Aorta (tissue), 5 donors: Measurements from ENCODE around the gene FBXL4. TPM values are rescaled to one million over a fixed set of nuclear protein-coding genes. Genes with fewer than 3 reads are reported as not detected.
"Not testable (repeated sequence)": the region's sequence is repeated elsewhere in the genome, so short reads cannot be mapped to it uniquely, and the experiment has no call there.

ENCODE experiments used
- ATAC-seq: fragments of 200-7000 bp; cut with Tn5 transposase; one replicate; pipeline ENCODE4 v1.9.1; 2022; ENCODE audit warnings: moderate library complexity; ENCODE audit not compliant: low FRiP score
- DNase-seq, 2 donors: peaks; one replicate each; pipeline ENCODE4 v3.0.0-alpha.2; 2020
- H3K27ac ChIP-seq, 2 donors: one replicate each; pipeline ENCODE4 v1.5.1; 2013; ENCODE audit warnings: low read length in 2 of 2, mild to moderate bottlenecking in 2 of 2, moderate library complexity in 2 of 2, control low read depth in 1 of 2, inconsistent platforms in 1 of 2, low read depth in 1 of 2
- H3K27me3 ChIP-seq, 2 donors: one replicate each; pipeline ENCODE4 v1.6.1; 2013; ENCODE audit warnings: control low read depth in 1 of 2, low read length in 1 of 2, mild to moderate bottlenecking in 1 of 2, moderate library complexity in 1 of 2; ENCODE audit not compliant: insufficient read depth in 2 of 2, control insufficient read depth in 1 of 2
- H3K36me3 ChIP-seq, 2 donors: one replicate each; pipeline ENCODE4 v1.6.1; 2013; ENCODE audit warnings: control low read depth in 1 of 2, low read length in 1 of 2, mild to moderate bottlenecking in 1 of 2; ENCODE audit not compliant: insufficient read depth in 2 of 2, control insufficient read depth in 1 of 2
- H3K4me1 ChIP-seq, 2 donors: one replicate each; pipeline ENCODE4 v1.6.1; 2013; ENCODE audit warnings: low read length in 2 of 2, control low read depth in 1 of 2, mild to moderate bottlenecking in 1 of 2, moderate library complexity in 1 of 2; ENCODE audit not compliant: insufficient read depth in 2 of 2, control insufficient read depth in 1 of 2
- H3K4me3 ChIP-seq, 2 donors: one replicate each; pipeline ENCODE4 v1.5.1; 2013; ENCODE audit warnings: low read length in 2 of 2, control low read depth in 1 of 2, mild to moderate bottlenecking in 1 of 2
- H3K9me3 ChIP-seq: one replicate; pipeline ENCODE4 v1.6.1; 2013; ENCODE audit warnings: mild to moderate bottlenecking, low read length; ENCODE audit not compliant: control insufficient read depth
- WGBS, 2 donors: extraction: QIAGEN DNeasy Blood & Tissue Kit; methylation state at CpG; one replicate each; pipeline ENCODE4 v1.1.7; 2013; 5-methylcytosine and 5-hydroxymethylcytosine counted together
- intact Hi-C, 2 donors: fragments of 100-400 bp; cut with DNase I; formaldehyde crosslinking; loops; one replicate each; pipeline versions ENCODE4 v1.14.2 to v1.15.0; 2022
- polyA plus RNA-seq, 2 donors: library from polyadenylated mRNA; stranded (reverse); fragments of 200-250 nt; gene quantifications; one replicate each; pipeline ENCODE4 v1.2.3, GENCODE V29; 2013
- total RNA-seq, 2 donors: library from RNA; stranded (reverse); fragmentation: NEBNext Ultra II Directional; extraction: Animal tissue kit (Norgen Biotek cat#: 25700); gene quantifications; one replicate each; pipeline ENCODE4 v1.2.1, GENCODE V29; 2021
- donor health status: healthy with polysubstance abuse.
- donor health status: Bipolar disorder and iron deficiency.
- donor health status: DM: no; HTN: no; CAD: no.
- donor health status: DM: no; HTN: no; CAD: no.
- donor health status: DM: yes; HTN: yes; CAD: no.

The FBXL4 gene
- total and polyA plus RNA-seq, 4 donors, result 4.5 to 23.5 (median 11.7) TPM

GRCh38 chr6:98924647-98925046 lies 23.1 kb downstream of the FBXL4 start:
- H3K4me3 ChIP-seq, result no peak overlapping the region
- H3K27me3 ChIP-seq, result no peaks in the 10 kb centered on the region
- H3K36me3 ChIP-seq, result peaks cover 0 to 2% of the 10 kb centered on the region in 2 donors
- DNase-seq (no peak), ATAC-seq (no peak)
- H3K4me1 ChIP-seq, result peaks cover 0 to 5% of the 10 kb centered on the region in 2 donors
- H3K9me3 ChIP-seq, result no peaks in the 10 kb centered on the region
- 53 to 66% methylated on average over 6 of the region's 6 CpGs for WGBS, 2 donors
- intact Hi-C loops, result no loop called here
- H3K27ac ChIP-seq, result no peak overlapping the region

- Histone ChIP-seq H3K4me3 (no peak overlapping the region), H3K27ac (no peak overlapping the region), H3K9me3 (no peaks in the 10 kb centered on the region), H3K36me3 (no peaks in the 10 kb centered on the region), H3K27me3 (no peaks in the 10 kb centered on the region), H3K4me1 (peaks cover 0 to 4% of the 10 kb centered on the region in 2 donors)
- no peak for DNase-seq
- intact Hi-C loops, result no loop called here
- no peak for ATAC-seq
Measured at GRCh38 chr6:98920904-98921431, 26.8 kb downstream of the FBXL4 start.

DNA sequence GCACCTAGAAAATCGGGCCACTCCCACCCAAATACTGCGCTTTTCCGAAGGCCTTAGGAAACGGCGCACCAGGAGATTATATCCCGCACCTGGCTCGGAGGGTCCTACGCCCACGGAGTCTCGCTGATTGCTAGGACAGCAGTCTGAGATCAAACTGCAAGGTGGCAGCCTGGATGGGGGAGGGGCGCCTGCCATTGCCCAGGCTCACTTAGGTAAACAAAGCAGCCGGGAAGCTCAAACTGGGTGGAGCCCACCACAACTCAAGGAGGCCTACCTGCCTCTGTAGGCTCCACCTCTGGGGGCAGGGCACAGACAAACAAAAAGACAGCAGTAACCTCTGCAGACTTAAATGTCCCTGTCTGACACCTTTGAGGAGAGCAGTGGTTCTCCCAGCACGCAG lies 36.8 kb downstream of the FBXL4 start:
- H3K27ac ChIP-seq, H3K4me1 ChIP-seq, H3K9me3 ChIP-seq, H3K36me3 ChIP-seq, H3K27me3 ChIP-seq, intact Hi-C loops, ATAC-seq, DNase-seq, H3K4me3 ChIP-seq: not testable (repeated sequence)
- 89 to 97% methylated on average over 12 to 13 of the region's 13 CpGs for WGBS, 2 donors

- H3K4me3 ChIP-seq, result no peak overlapping the region
Measured at GRCh38 chr6:98909236-98909635, 38.5 kb downstream of the FBXL4 start.

DNA sequence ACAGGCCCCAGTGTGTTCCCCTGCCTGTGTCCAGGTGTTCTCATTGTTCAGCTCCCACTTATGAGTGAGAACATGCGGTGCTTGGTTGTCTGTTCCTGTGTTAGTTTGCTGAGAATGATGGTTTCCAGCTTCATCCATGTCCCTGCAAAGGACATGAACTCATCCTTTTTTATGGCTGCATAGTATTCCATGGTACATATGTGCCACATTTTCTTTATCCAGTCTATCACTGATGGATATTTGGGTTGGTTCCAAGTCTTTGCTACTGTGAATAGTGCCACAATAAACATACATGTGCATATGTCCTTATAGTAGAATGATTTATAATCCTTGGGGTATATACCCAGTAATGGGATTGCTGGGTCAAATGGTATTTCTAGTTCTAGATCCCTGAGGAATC lies 41.4 kb downstream of the FBXL4 start:
- ATAC-seq, H3K27ac ChIP-seq, H3K4me1 ChIP-seq, H3K9me3 ChIP-seq, intact Hi-C loops, DNase-seq, H3K4me3 ChIP-seq, H3K27me3 ChIP-seq, H3K36me3 ChIP-seq: not testable (repeated sequence)
- 93 to 97% methylated on average over 1 of the region's 1 CpG for WGBS, 2 donors

More at GRCh38 chr6:98909236-98909635, 38.5 kb downstream of the FBXL4 start:
- WGBS, 2 donors, result 94 to 100% methylated on average over 1 of the region's 1 CpG
- H3K9me3 ChIP-seq, result no peaks in the 10 kb centered on the region
- H3K27me3 ChIP-seq, result no peaks in the 10 kb centered on the region
- no peak for DNase-seq
- H3K36me3 ChIP-seq, result no peaks in the 10 kb centered on the region
- H3K4me1 ChIP-seq, result no peaks in the 10 kb centered on the region
- no peak for ATAC-seq
- H3K27ac ChIP-seq, result no peak overlapping the region
- intact Hi-C loops, result no loop called here

- Histone ChIP-seq H3K36me3 (peaks cover 1% of the 10 kb centered on the region in 2 donors), H3K9me3 (no peaks in the 10 kb centered on the region), H3K4me1 (no peaks in the 10 kb centered on the region), H3K27ac (no peak overlapping the region), H3K27me3 (no peaks in the 10 kb centered on the region), H3K4me3 (no peak overlapping the region)
- DNase-seq (no peak), ATAC-seq (no peak)
- intact Hi-C loops, result no loop called here
- 83 to 90% methylated on average over 4 of the region's 4 CpGs for WGBS, 2 donors
Measured at GRCh38 chr6:98905759-98906158, 42.0 kb downstream of the FBXL4 start.

GRCh38 chr6:98904096-98904495 lies 43.6 kb downstream of the FBXL4 start:
- DNase-seq (no peak), ATAC-seq (no peak)
- Histone ChIP-seq H3K36me3 (peaks cover 1 to 3% of the 10 kb centered on the region in 2 donors), H3K4me1 (no peaks in the 10 kb centered on the region), H3K4me3 (no peak overlapping the region), H3K27me3 (no peaks in the 10 kb centered on the region), H3K27ac (no peak overlapping the region), H3K9me3 (no peaks in the 10 kb centered on the region)
- intact Hi-C loops, result no loop called here

- H3K27ac ChIP-seq, result no peak overlapping the region
- DNase-seq, result no peak
- H3K27me3 ChIP-seq, result no peaks in the 10 kb centered on the region
- intact Hi-C loops, result no loop called here
- no peak overlapping the region for H3K4me3 ChIP-seq
- 82 to 88% methylated on average over 2 of the region's 2 CpGs for WGBS, 2 donors
- no peaks in the 10 kb centered on the region for H3K9me3 ChIP-seq
- H3K36me3 ChIP-seq, result peaks cover 1 to 3% of the 10 kb centered on the region in 2 donors
- no peak for ATAC-seq
- H3K4me1 ChIP-seq, result no peaks in the 10 kb centered on the region
Measured at GRCh38 chr6:98900706-98901105, 47.0 kb downstream of the FBXL4 start.

DNA sequence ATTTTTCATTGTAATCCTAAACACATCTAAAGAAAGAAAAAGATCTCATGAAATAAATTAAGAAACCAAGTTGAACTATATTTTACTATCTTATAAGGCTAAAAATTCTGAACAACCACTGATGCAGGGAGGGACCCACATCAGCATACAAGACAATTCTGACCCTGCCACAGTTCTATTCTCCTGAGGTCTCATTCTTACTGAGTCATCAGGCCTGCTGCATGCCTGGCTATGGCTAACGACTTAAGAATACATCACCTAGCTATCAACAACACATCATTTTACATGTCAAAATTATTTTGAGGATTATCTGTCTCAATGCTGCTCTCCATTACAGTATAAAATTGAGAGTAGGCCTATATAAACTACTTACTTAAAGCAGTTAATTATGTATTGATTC lies 52.9 kb downstream of the FBXL4 start:
- H3K4me3 ChIP-seq, result no peak overlapping the region
- H3K27me3 ChIP-seq, result no peaks in the 10 kb centered on the region
- intact Hi-C loops, result no loop called here
- no peaks in the 10 kb centered on the region for H3K4me1 ChIP-seq
- no peaks in the 10 kb centered on the region for H3K36me3 ChIP-seq
- WGBS, 2 donors, result 34 to 38% methylated on average over 1 of the region's 1 CpG
- ATAC-seq (no peak), DNase-seq (no peak)
- H3K27ac ChIP-seq, result no peak overlapping the region
- H3K9me3 ChIP-seq, result no peaks in the 10 kb centered on the region
